OCI-LY7 (cell line): ENCODE measurements around the gene SEPTIN11. TPM values are rescaled to one million over a fixed set of nuclear protein-coding genes. Genes with fewer than 3 reads are reported as not detected.

Source experiments
- BruUV-seq: library from RNA; stranded (reverse); fragments of 400-500 nt; replicated peaks from 2 replicates; lab custom pipeline; 2021; lab: Mats Ljungman, UMichigan
- CTCF ChIA-PET: fragments of 300-600 bp; sonication (Branson Sonifier 250); formaldehyde crosslinking; loops from one replicate; lab custom pipeline; 2022; ENCODE audit warnings: antibody characterized with exemption; ENCODE audit not compliant: unreplicated experiment; lab: Charles Lee
- POLR2A ChIA-PET: fragments of 300-600 bp; sonication (Branson Sonifier 250); formaldehyde crosslinking; loops from one replicate; lab custom pipeline; 2022; ENCODE audit warnings: antibody characterized with exemption; lab: Charles Lee
- DNase-seq: peaks from one replicate; pipeline ENCODE4 v3.0.0-alpha.2; 2015; ENCODE audit warnings: low spot score
- H2AFZ ChIP-seq: fragments of 200-600 bp; sonication (generic), shearing (Covaris generic); 2 replicates; pipeline ENCODE4 v1.6.1; 2014; ENCODE audit warnings: mild to moderate bottlenecking, antibody characterized with exemption, low read length, moderate library complexity
- H3K27ac ChIP-seq: fragments of 200-600 bp; sonication (generic); 2 replicates; pipeline ENCODE4 v1.5.1; 2014; ENCODE audit warnings: mixed run types, low read depth, mild to moderate bottlenecking, moderate library complexity, low read length, inconsistent platforms; ENCODE audit not compliant: poor library complexity, severe bottlenecking
- H3K36me3 ChIP-seq: fragments of 200-600 bp; sonication (generic); 2 replicates; pipeline ENCODE4 v1.6.1; 2014; ENCODE audit warnings: mild to moderate bottlenecking, antibody characterized with exemption, low read length, moderate library complexity, mixed read lengths; ENCODE audit not compliant: insufficient read depth
- H3K4me1 ChIP-seq: fragments of 200-600 bp; sonication (generic); 2 replicates; pipeline ENCODE4 v1.5.1; 2014; ENCODE audit warnings: mild to moderate bottlenecking, low read length; ENCODE audit not compliant: insufficient read depth, poor library complexity, severe bottlenecking
- H3K4me2 ChIP-seq: fragments of 200-600 bp; sonication (generic); 2 replicates; pipeline ENCODE4 v1.6.1; 2014; ENCODE audit warnings: mild to moderate bottlenecking, low read length
- H3K4me3 ChIP-seq: fragments of 200-600 bp; sonication (generic); 2 replicates; pipeline ENCODE4 v1.5.1; 2014; ENCODE audit warnings: mild to moderate bottlenecking, low read depth, low read length; ENCODE audit not compliant: poor library complexity, severe bottlenecking
- H3K79me2 ChIP-seq: fragments of 200-600 bp; sonication (generic); 2 replicates; pipeline ENCODE4 v1.6.1; 2016; ENCODE audit warnings: low read depth, mild to moderate bottlenecking, low read length, moderate library complexity, mixed read lengths; ENCODE audit not compliant: insufficient read depth
- H3K9me2 ChIP-seq: fragments of 200-600 bp; sonication (generic); 2 replicates; pipeline ENCODE4 v1.6.1; 2016; ENCODE audit warnings: mild to moderate bottlenecking, low read length, mixed read lengths; ENCODE audit not compliant: insufficient read depth
- H3K9me3 ChIP-seq: fragments of 200-600 bp; sonication (generic); 2 replicates; pipeline ENCODE4 v1.6.1; 2014; ENCODE audit warnings: mild to moderate bottlenecking, mixed run types, low read length, mixed read lengths
- H4K20me1 ChIP-seq: fragments of 200-600 bp; sonication (generic); 2 replicates; pipeline ENCODE4 v1.6.1; 2014; ENCODE audit warnings: mild to moderate bottlenecking, antibody characterized with exemption, low read length, moderate library complexity, mixed read lengths; ENCODE audit not compliant: insufficient read depth
- CTCF ChIP-seq: fragments of 200-600 bp; sonication (generic); conservative IDR thresholded peaks from 2 replicates; pipeline ENCODE4 v1.5.1; 2014; ENCODE audit warnings: mild to moderate bottlenecking, antibody characterized with exemption, low read length, moderate library complexity, mixed read lengths
- EZH2phosphoT487 ChIP-seq: fragments of 200-600 bp; sonication (generic); IDR thresholded peaks from 2 replicates; pipeline ENCODE4 v1.6.1; 2018; ENCODE audit warnings: low read depth, borderline replicate concordance, mild to moderate bottlenecking, mixed run types, antibody characterized with exemption, low read length, moderate library complexity, mixed read lengths
- intact Hi-C: fragments of 100-400 bp; cut with micrococcal nuclease; formaldehyde crosslinking; loops from one replicate; pipeline ENCODE4 v1.10.0; 2022; ENCODE audit not compliant: unreplicated experiment
- total RNA-seq, 2 experiments: library from RNA; depleted of rRNA in 1 of 2; stranded (reverse); fragments of >200 nt in 1 of 2; shearing (Covaris generic) in 1 of 2; gene quantifications; 2 replicates each; pipeline ENCODE4 v1.2.3, GENCODE V29; 2014 to 2022

SEPTIN11 gene
- total RNA-seq, 2 experiments from 2014 or later = 23.5 to 33.9 TPM

- DNase-seq = no peak
- H2AFZ ChIP-seq = no peak overlapping the region
- no peaks in the 10 kb centered on the region for H4K20me1 ChIP-seq
- H3K4me3 ChIP-seq = no peak overlapping the region
- no peak overlapping the region for H3K27ac ChIP-seq
- H3K4me1 ChIP-seq = peaks cover 18% of the 10 kb centered on the region
- TF ChIP-seq CTCF = no peak
- no peak for TF ChIP-seq EZH2phosphoT487
- ChIA-PET POLR2A (interaction anchor here (1.9 kb wide), 1 partner anchor 9 kb away, joined by 6 read pairs; no protein-coding TSS in a partner anchor), CTCF (no interaction called here)
- intact Hi-C loops = no loop called here
- no peaks in the 10 kb centered on the region for H3K79me2 ChIP-seq
- H3K9me3 ChIP-seq = no peaks in the 10 kb centered on the region
- H3K36me3 ChIP-seq = no peaks in the 10 kb centered on the region
- H3K9me2 ChIP-seq = no peaks in the 10 kb centered on the region
- no peak overlapping the region for H3K4me2 ChIP-seq
- no TSS peak for BruUV-seq
Measured at GRCh38 chr4:76997077-76997476, 47.5 kb downstream of the SEPTIN11 start.

- Histone ChIP-seq H3K4me1 (peaks cover 18% of the 10 kb centered on the region), H3K36me3 (no peaks in the 10 kb centered on the region), H3K27ac (no peak overlapping the region), H3K9me2 (no peaks in the 10 kb centered on the region), H3K4me2 (no peak overlapping the region), H3K4me3 (no peak overlapping the region), H3K79me2 (no peaks in the 10 kb centered on the region), H4K20me1 (no peaks in the 10 kb centered on the region), H3K9me3 (no peaks in the 10 kb centered on the region), H2AFZ (no peak overlapping the region)
- intact Hi-C loops = no loop called here
- CTCF ChIA-PET = no interaction called here
- no peak for DNase-seq
- no TSS peak for BruUV-seq
- POLR2A ChIA-PET = no interaction called here
- TF ChIP-seq CTCF (no peak), EZH2phosphoT487 (no peak)
Measured at GRCh38 chr4:76997532-76997931, 48.0 kb downstream of the SEPTIN11 start.

- Histone ChIP-seq H3K9me2 (no peaks in the 10 kb centered on the region), H3K4me2 (no peak overlapping the region), H3K4me3 (no peak overlapping the region), H3K36me3 (no peaks in the 10 kb centered on the region), H3K9me3 (no peaks in the 10 kb centered on the region), H4K20me1 (no peaks in the 10 kb centered on the region), H2AFZ (no peak overlapping the region), H3K79me2 (no peaks in the 10 kb centered on the region), H3K4me1 (peaks cover 15% of the 10 kb centered on the region), H3K27ac (no peak overlapping the region)
- CTCF ChIA-PET = no interaction called here
- DNase-seq = no peak
- no peak for TF ChIP-seq CTCF
- no peak for TF ChIP-seq EZH2phosphoT487
- no TSS peak for BruUV-seq
- POLR2A ChIA-PET = no interaction called here
- intact Hi-C loops = no loop called here
Measured at GRCh38 chr4:76998251-76998901, 48.8 kb downstream of the SEPTIN11 start.
